Stimulated activated CD4-positive, alpha-beta T cell treated with anti-CD3 and anti-CD28 coated beads, Interleukin-12 subunit alpha, Interleukin-12 subunit beta, amount 100 ng/mL, for 48 hours (primary cell): ENCODE results near the gene INPP4B.

ENCODE experiments used
- DNase-seq, 3 donors: peaks; one replicate each; pipeline ENCODE4 v3.0.0-alpha.2; 2020; ENCODE audit warnings: low read depth in 2 of 3, low spot score in 1 of 3

INPP4B gene

DNA sequence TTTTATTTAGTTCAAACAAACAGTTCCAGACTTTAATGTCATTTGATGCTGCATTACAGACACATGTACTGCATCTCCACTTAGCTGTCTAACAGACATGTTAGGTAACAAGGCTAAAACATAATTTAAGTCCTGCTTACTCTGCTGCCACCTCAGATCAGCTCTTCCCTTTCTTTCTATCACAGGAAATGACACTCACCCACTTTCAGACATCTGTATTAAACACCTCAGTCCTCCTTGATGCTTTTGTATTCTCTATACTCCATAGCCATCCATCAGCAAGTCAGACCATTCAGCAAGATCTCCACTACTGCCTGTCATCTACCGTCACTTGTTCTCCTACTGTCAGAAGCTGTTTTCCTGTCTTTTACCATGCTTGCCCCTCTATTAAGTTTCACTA is 804.3 kb downstream of the INPP4B start:
- no peak for DNase-seq

DNA sequence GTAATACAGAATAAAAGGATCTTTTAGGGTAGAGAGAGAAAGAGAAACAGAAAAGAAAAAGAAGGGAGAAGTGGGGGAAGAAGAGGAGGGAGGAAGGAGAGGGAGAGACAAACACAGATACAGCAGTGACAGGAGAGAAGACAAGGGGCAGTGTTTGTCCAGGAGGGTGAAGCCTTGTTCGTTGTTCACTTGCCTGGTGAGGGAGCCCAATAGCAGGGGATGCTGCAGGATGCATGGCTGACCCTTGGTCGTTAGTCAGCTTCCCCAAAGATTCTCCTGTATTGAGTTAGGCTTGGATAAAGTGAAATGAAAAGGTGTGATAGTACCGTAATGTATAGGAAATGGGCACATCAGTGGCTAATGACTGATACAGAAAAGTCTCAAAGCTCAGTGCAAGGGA is 806.1 kb downstream of the INPP4B start:
- DNase-seq, result no peak

DNA sequence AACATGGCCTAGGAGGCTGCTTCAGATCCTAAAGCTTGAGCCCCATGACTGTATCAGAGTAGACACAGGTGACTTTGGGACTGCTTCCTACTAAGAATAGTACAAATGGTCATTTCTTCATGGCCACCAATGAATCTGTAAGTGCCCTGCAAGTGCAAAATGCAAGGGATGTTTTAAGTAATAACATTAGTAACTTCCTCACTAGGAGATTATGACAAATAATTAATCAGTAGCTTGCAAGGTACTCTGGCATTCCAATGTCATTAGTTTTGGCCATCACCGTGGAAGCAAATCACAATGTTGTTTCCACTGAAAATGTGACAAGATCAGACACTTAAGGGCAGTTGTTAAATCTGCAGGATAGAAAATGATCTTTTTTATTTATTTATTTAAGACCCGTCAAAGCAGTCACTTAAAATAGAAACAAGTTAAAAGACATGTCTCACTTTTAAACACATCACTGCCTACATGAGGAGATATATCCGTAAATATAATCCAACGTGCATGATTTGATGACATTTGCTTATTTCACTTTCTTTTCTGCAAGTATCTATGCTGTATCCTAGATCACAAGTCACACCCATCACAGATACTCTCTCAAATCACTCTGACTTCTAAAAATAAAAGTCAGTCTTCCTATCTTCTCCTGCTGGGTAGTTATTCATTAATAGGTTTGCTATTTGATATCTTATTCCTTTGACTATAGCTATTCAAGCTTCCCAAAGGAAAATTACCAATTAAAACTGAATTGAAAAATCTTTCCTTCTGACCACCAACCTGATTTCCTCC is 809.1 kb downstream of the INPP4B start:
- DNase-seq, result no peak

DNA sequence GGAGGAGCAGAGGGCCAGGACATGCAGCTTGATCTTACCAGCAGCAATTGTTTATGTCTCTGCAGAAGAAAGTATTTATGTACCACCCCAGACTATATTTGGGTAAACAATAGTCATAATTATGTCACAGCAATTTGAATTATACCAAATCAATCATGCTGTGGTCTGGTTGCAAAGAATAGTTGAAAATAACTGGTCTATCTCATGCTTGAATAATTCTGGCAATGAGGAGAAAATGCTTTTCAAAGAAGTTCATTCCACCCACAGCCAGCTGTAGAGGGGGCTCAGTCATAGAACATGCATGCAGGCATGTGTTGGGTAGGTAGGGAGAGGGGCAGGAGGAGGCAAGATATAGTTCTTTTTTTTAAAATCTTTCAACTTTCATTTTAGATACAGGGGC is 810.5 kb downstream of the INPP4B start:
- no peak for DNase-seq

DNA sequence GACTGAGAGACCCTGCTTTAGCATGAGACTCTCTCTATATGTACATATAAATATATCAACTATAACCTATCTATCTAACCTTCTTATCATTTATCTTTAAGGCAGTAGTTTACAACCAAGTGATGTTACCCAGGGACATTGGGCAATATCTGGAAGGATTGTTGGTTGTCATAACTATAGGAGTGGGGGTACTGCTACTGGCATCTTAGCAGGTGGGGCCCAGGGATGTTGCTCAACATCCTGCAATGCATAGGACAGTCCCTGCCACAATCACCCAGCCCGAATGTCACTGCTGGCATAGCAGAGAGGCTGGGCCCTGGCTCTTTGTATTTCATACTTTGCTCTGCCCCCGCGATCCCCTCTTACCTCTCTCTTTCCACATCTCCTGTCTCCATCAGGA is 812.0 kb downstream of the INPP4B start:
- DNase-seq, result no peak

DNA sequence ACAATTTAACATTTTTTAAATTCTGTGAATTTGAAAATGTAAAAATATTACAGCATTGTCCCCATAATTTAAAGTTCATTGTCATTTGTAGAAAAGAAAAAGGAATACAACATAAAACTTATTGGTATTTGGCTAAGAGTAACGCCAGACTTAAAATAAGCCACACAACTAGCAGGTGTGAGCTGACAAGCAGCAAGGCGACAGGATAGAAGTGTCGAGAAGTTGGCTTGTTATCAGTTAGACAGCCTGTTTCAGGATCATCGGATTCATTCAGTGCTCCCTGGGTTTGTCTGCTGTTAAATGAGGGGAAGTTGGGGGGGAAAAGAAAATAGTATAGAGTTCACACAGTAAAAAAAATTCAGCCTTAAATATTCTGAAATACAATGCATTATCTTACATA is 816.1 kb downstream of the INPP4B start:
- DNase-seq, result no peak

DNA sequence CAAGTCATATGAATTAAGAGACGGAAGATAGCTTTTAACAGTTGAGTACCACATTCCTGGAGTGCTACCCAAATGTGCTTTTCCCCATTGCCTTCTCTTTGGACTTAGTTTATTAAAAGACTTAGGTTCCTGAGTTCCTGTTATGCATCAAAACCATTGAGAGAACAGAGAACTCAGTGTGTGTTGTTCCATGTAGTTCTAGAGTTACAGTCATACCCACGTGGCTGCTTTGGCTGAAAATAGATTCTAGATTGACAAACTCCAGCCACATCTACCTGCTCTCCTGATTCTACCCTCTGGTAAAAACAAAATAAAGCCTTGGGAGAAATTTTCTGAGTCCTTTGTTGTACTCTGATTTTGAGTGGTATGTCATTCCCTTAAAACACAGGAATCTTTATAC is 824.3 kb downstream of the INPP4B start:
- DNase-seq, result no peak

DNA sequence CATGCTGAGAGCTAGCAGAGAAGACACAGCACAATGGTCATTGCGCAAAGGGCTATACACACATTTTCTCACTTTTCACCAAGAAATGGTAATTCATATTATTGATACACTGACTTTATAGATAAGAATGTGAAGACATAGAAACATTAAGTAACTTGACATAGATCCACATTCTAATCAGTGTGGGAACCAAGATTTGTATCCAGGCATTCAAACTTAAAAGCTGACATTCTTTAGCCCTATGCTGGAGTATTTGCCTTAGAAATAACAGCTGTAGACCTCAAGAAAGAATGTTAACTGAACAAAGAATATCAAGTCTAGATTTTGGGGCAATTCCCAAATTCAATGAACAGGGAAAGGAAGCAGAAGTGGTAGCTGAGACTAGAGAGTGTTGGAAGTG is 824.9 kb downstream of the INPP4B start:
- no peak for DNase-seq

DNA sequence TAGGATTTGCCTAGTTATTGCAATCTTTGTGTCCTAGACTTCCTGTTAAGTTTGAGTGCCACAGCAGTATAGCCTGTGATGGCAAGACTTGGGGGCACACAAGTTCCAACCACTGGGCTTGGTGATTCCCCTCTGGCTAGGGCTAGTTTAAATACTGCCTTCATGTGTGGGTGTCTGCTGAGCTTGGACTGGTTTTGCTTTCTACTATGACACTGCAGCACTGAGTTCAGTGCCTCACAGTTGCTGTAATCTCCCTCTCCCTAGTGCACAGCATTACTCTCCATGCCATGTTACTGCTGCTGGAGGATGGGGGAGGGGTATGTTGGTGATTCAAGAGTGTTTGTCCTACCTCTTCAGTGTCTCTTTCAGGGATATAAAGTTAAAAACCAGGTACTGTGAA is 830.1 kb downstream of the INPP4B start:
- DNase-seq, result no peak

DNA sequence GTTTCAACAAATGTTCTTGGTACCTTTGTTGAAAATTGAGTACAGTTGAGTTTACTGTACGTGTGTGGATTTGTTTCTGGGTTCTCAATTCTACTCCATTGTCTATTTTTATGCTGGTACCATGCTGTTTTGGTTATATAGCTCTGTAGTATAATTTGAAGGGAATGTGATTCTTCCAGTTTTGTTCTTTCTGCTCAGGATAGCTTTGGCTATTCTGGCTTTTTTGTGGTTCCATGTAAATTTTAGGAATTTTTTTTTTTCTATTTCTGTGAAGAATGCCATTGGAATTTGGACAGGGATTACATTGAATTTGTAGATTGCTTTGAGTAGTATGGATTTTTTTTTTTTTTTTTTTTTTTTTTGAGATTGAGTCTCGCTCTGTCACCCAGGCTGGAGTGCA is 836.4 kb downstream of the INPP4B start:
- DNase-seq, result no peak

DNA sequence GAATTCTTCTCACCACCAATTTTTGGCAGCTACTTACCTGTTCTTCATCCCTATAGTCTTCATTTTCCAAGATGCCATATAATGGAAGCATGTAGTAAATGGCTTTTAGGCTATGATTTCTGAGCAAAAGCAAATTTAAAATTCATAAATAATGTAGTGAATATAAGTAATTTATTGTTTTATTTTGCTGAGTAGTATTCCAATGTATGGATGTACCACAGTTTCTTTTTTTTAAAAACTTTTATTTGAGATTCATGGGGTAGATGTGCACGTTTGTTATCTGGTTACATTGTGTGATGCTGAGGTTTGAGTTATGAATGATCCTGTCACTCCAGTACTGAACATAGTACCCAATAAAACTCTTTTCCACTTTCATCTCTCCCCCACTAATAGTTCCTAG is 840.6 kb downstream of the INPP4B start:
- no peak for DNase-seq

DNA sequence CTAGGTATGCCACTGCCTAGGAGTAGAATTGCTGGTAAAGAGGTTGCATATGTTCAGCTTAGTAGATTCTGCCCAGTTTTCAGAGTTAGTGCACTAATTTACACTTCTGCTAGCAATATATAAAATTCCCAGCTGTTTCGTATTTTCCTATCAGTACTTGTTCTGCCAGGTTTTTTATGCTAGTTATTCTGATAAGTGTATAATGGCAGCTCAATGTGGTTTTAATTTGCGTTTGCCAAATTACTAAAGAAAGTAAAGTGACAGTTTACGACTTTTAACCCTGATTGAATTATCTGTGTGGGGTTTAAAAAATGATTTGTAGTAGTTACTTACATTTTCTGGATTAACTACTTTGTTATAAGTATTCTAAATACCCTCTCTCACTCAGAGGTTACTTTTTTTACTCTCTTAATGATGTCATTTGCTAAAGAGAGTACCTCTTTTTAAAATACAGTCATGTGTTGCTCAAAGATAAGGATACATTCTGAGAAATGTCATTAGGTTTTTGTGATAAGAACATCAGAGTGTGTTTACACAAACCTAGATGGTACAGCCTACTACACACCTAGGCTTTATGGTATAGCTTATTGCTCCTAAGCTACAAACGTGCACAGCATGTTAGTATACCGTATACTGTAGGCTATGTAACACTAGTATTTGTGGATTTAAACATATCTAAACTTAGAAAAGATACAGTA is 846.5 kb downstream of the INPP4B start:
- no peak for DNase-seq

DNA sequence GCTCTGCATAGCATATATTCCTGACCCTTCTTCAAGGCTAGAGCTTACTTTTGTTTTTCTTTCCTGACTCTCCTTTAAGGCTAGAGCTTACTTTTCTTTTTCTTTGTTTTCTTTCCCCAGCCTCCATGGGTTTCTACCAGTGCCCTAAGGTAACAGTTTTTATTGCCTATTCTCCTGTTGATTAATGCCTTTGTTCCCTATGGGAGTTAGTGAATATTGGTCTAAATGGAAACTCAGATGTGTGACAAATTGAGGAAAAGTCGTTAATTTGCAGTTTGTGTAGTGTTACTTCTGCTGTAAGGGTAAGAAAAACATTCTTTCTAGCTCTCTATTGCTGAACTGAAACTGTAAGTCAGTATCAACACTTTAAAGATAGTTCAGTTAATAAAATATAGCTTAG is 851.0 kb downstream of the INPP4B start:
- no peak for DNase-seq

DNA sequence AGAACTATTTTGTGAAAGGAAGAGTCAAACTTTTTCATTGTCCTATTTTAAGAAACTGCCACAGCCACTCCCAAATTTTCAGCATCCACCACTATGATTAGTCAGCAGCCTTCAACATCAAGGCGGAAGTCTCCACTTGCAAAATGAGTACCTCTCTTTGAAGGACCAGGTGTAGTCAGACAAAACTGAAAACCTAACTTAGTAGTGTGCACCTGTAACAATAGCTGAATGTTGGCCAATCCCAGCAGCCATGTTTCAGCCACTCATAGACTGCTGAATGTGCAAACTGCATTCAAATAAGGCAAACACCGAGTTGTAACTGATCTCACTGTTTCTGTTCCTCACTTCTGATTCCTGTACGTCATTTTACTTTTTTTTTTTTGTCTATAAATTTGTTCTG is 868.7 kb downstream of the INPP4B start:
- DNase-seq, result no peak
